DMS79 treated with DMSO at 0.1 percent for 48 hours (cell line): ENCODE results near the gene SERAC1.

Experiments
- DNase-seq: peaks from one replicate; lab custom pipeline; 2025; lab: John Stamatoyannopoulos, UW

Gene SERAC1

DNA sequence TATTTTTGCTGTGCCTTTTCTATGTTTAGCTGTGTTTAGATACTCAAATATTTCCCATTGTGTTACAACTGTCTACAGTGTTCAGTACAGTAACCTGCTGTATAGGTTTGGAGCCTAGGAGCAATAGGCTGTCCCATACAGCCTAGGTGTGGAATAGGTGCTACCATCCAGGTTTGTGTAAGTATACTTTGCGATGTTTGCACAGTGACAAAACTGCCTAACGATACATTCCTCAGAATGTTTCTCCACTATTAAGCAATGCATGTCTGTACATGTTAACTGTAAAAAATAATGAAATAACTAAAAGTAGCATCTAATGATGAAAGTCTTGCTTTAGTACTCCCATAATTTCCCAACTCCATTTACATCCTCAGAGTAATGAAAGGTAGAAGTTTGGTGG, 46.0 kb downstream of the SERAC1 start:
- no peak for DNase-seq

DNA sequence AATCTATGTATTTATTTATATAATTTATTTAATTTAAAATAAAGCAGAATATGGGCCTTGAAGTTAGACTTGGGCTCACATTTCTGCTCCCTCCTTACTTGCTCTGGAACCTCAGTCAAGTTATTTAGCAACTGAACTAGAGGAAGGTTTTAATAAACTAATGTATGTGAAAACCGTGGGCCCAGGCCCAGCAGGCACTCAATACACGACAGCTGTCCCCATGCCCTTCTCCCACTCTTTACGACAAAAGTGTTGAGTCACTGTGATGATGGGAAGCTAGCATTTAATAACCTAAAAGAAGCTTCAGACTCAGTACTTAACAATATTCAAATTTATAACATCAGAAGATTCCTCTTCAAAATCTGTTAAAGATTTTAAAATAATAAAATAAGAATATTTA, 46.7 kb downstream of the SERAC1 start:
- DNase-seq: no peak

DNA sequence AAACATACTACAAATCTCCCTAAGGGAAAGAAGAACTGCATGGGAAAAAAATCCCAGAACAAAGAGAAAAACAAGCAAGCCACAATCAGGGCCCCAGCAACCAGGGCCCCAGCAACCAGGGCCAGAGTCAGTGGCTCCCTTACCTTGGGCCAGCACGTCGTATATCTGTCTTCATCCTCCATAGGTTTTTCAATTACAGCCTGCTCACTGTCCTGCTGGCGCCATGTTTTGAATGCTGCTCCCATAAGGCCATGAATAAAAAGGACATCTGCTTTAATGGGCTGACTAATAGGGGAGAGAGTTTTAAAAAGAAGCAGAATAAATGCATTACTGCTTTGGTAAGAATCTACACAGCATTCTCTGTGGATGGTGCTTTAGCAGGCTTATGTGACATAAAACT, 49.2 kb downstream of the SERAC1 start:
- no peak for DNase-seq

DNA sequence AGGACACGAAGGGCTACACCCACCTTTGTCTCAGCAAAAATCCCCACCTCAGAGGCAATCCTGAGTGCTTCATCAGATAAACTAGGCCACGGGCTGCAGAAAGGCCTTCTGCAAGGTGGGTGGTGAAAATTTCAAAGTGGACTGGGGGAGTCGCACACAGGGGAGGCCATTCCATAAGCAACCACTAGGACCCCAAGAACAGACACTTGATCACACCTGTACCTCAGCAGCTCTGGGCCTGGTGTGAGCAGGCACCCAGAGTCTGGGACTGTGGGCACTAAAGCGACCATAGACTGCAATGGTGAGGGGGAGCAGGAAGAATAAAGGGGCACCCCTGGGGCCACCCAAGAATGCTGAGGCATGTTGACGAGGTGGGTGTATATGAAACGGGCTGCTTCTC, 52.6 kb downstream of the SERAC1 start:
- DNase-seq: no peak

DNA sequence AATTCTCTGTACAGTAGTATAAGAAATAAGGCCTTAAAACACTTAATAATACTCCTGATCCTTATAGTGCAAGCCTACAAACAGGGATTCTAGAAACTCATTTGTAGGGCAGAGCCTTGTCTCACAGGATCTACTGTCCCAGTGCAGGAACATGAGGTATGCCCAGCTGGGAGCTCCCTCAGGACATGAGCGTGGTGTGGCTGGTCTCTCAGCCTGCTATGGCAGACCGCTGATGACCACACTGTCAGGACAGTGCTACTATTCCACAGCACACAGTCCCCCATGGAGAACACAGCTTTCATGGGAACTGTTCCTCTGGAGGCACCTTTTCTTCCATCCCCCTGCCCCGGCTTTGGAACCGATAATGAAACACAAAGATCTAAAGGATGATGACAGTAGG, 53.0 kb downstream of the SERAC1 start:
- DNase-seq: no peak

DNA sequence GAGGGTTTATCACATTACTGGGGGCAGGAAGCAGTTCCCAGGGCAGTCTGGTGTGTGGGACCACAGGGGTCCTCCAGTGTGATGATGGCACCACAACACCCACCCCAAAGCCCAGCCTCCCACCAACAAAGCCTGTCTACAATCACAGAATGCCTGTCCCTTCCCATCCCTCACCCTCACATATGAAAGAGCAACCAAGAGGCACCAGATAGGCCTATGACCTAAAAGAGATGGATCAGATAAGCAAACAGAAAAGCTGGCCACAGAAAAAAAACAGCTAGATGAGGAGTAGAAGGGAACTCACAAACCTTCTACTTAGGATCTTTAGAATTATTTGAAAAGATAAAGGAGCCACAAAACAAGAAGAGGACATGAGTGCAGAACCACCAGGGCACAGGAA, 54.3 kb downstream of the SERAC1 start:
- DNase-seq: no peak

DNA sequence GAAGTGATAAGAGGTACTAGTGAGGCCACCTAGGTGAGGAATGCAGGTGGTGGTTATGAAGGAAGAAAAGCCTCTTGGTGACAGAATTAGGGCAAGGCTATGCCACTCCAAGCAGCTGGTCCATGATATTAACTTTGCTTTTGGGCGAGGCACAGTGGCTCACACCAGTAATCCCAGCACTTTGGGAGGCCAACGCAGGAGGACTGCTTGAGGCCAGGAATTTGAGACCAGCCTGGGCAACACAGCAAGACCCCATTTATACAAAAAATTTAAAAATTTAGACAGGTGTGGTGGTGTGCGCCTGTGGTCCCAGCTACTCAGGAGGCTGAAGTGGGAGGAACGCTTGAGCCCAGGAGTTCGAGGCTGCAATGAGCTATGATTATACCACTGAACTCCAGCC, 56.1 kb downstream of the SERAC1 start:
- no peak for DNase-seq

DNA sequence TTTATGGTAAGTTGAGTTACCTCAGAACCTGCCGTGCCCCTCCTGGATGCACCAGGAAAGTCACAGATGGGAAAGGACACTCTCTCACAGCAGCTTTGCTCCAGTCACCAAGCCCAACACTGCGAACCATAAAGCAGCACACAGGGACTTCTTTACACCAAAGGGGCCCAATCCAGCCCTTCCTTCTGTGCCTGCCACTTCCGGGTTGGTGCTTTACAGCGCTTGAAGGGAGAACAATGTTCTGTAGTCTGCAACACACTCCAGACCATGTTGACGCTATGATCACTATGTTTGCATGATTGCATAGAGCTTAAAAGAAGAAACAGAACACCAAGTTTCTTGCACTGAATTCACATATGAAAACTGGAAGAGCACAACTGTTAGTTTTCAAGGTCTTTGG, 57.1 kb downstream of the SERAC1 start:
- DNase-seq: no peak

DNA sequence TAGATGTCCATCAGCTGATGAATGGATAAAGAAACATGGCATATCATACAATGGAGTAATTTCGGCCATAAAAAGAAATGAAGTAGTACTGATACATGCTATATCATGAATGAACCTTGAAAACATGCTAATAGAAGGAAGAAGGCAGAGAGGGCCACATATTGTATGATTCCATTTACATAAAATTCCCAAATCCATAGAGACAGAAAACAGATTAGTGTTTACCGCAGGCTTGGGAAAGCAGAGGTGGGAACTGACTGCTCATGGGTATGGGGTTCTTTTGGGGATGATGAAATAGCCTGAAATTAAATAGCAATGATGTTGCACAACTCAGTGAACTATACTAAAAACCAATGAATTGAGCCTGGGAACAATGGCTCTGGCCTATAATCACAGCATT, 58.3 kb downstream of the SERAC1 start:
- DNase-seq: no peak

DNA sequence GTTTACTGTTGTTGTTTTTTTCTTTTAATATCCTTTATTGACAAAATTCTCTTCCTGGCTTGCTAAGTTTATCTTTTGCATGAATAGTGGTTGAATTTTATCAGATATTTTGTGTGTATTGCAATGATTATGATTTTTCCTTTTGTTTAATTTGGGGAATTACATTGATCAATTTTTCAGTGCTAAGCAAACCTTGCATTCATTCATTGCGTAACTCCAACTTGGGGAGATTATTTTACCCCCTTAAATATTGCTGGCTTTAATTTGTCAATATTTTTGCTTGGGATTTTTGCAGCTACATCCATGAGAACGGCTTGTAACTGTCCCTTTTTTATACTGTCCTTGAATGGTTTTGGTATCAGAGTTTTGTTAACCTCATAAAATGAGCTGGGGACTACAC, 63.4 kb downstream of the SERAC1 start:
- no peak for DNase-seq

DNA sequence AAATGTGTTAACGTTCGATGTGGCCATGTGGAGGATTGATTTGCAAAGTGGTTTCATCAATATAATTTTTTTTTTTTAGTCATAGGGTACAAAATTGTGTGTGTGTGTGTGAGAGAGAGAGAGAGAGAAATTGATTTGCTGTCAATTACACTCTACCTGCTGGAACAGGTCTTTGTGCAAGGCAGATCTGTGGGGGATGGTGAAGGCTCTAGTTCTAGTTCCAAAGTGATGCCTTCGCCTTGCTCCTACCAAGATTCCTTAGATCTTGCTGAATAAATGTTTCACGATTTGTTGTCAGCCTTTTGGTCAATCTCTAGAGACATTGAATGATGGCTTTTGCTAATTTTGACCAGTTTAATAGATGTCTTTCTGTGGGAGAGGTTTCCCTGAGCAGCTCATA, 64.8 kb downstream of the SERAC1 start:
- no peak for DNase-seq

DNA sequence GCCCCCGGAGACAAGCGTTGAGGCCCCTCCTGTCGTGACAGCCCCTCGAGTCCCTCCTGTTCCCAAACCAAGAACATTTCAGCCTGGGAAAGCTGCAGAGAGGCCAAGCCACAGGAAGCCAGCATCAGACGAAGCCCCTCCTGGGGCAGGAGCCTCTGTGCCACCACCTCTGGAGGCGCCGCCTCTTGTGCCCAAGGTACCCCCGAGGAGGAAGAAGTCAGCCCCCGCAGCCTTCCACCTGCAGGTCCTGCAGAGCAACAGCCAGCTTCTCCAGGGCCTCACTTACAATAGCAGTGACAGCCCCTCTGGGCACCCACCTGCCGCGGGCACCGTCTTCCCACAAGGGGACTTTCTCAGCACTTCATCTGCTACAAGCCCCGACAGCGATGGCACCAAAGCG, 72.4 kb downstream of the SERAC1 start:
- no peak for DNase-seq

DNA sequence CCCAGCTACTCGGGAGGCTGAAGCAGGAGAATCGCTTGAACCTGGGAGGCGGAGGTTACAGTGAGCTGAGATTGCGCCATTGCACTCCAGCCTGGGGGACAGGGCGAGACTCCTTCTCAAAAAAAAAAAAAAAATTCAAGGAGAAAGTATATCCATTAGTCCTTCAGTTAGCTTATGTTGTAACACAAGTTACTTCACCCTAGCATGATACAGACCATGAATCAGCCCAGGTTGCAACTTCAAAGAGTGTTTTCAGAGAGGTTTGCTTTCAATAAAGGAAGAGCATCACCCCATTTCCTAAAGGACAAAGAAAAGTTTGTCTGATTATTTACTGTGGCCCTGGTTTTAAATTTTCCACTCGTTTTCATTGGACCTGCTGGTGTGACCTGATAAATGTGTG, 73.0 kb downstream of the SERAC1 start:
- DNase-seq: no peak

DNA sequence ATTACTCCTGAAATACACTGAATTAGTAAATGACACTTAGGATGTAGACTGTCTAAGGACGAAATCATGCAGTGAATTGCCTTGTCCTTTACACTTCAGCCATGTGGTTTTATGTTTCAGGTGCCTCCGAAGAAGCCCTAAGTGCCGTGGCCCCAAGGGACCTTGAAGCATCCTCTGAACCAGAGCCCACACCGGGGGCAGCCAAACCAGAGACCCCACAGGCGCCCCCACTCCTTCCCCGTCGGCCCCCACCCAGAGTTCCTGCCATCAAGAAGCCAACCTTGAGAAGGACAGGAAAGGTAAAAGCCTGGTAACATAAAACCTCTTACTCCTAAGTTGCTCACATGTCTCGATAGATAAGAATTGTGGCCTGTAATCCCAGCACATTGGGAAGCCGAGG, 75.3 kb downstream of the SERAC1 start:
- no peak for DNase-seq

DNA sequence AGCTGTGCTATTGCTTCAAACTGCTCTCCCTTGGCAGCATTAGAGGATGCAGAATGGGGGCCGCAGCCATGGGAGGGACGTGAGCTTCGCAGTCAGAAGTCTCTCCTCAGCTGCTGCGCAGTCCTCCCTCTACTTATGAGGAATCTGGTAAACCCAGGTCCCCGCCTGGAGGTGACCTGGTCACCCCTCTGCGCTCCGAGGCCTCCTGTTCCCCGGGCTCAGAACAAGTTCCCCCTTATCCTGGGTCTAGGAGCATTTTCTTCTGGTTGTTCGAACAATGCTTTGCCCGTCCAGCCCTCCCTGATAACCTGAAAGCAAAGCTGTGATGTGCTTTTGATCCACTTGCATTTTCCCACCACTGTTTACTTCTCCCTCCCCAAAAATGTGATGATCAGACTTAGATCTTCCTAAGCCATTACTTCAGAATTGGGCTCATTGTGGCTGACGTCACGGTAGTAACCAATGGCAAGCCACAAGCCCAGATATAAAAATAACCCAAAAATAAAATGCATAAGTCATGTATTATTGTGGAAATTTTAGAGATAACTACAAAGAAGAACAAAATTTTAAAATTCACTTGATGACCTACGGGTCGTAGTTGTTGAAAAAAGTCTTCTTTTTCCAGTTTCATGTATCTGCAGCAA, 80.7 kb downstream of the SERAC1 start:
- DNase-seq: no peak

DNA sequence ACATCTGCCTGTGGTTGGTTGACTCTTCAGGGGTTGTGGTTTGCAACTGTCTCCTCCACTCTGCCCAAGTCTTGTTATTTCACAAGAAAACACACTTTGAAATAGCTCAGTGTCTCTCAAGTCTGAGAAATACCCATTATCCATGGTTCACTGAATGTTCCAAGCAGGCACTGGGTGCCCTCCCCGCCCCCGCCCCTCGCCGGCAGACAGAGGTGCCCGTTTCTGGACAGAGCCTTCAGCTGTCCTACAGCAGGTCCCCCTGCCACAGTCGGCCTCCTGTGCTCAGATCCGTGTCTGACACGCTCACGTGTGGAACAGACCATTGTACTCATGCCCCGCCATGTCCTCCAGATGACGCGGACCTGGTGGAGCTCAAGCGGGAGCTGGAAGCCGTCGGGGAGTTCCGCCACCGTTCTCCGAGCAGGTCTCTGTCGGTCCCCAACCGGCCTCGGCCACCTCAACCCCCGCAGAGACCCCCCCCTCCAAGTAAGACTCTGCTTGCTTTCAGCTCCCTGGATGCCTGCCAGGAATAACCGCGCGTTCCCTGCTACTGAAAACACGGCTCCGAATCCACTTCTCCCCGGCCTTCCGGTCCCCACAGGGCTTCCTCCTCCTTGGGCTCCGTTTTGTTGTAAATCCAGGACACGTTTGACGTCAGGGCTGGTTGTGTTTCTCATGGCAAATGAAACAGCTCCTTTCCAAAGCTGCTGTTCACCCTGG, 81.4 kb downstream of the SERAC1 start:
- DNase-seq: peak; percentile 48

DNA sequence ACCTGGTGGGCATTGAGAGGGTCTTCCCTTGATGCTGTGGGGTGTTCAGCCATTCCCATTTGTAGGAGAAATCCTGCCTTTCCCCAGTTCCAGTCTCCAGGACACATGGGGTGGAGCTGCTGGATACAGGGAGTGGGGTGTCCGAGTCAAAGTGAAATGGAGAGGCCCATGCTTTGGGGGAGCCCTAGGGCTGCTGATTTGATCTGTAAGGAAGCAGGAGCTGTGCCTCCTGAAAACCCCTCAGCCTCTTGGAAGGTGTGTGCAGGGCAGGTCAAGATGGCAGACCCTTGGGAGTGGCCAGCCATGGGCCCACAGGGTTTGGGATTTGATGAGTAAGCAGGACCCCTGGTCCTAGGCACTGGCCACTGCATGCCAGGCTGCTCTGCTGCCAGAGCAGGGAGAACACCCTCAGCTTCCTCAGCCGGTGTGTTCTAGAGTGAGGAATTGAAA, 82.0 kb downstream of the SERAC1 start:
- DNase-seq: no peak

DNA sequence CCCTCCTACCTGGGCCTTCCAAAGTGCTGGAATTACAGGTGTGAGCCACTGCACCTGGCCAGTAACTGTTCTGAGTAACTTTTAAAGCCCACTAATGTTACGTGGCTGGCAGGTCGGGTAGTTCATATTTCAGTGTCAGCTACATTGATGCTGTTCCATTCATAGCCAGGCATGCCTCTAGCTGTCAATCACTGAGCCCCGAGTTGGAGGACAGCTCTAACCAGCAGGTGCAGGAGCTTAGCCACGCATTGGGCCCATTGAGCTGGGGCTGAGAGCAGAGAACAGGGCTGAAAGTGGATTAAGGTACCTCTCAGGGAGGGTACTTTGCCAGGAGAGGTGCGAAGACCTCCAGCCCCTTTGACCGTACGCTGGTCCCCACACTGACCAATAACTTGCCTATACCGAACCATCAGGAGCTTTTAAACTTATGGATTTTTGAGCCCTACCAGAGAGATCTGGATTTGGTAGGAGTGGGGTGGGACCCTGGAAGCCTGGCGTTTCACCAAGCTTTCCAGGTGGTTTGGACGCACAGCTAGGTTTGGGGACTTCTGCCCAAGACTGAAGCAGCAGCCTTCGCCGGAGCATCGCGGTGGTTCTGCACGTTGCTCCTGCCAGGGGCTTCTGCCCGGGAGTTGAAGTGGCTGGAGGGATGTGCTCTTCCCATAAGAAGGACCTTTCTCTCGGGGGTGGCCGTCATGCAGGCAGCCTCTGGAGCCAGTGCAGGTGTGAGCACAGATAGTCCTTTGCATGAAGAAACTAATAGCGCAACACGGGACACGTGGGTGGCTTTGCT, 82.6 kb downstream of the SERAC1 start:
- DNase-seq: no peak

DNA sequence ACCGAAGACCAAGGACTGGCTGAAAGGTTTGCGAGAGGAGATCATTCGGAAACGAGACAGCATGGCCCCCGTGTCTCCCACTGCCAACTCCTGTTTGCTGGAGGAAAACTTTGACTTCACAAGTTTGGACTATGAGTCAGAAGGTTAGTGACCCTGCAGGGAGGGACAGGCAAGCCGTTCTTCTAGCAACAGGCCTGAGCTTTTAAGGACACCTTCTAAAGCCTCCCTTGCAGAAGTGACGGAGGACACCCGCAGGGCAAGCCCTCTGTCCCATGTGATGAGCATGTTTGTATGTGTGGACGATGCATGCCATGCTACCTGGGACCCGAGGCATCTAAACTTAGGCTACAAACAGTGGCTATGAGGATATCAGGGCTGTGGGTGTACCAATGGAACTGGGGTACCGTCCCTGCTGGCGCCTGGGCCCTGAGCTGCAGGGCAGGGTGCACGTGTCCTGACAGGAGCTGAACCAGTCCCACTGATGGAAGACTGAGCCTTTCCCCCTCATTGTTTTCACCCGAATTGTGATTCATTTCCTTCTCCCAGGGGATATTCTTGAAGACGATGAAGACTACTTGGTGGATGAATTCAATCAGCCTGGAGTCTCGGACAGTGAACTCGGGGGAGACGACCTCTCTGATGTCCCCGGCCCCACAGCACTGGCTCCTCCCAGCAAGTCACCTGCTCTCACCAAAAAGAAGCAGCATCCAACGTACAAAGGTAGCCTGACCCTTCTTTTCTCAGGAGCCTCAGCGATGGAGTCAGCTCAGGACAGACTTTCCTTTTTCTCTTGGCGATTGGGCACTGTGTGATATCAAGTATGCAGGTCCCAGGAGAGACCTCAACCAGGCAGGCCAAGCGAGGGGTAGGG, 84.4 kb downstream of the SERAC1 start:
- no peak for DNase-seq

DNA sequence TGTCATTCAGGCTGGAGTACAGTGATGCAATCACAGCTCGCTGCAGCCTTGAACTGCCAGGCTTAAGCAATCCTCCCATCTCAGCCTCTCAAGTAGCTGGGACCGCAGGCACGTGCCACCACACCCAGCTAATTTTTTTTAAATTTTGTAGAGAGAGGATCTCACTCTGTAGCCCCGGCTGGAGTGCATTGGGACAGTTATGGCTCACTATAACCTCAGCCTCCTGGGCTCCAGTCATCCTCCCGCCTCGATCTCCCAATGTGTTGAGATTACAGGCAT, 86.5 kb downstream of the SERAC1 start:
- no peak for DNase-seq

DNA sequence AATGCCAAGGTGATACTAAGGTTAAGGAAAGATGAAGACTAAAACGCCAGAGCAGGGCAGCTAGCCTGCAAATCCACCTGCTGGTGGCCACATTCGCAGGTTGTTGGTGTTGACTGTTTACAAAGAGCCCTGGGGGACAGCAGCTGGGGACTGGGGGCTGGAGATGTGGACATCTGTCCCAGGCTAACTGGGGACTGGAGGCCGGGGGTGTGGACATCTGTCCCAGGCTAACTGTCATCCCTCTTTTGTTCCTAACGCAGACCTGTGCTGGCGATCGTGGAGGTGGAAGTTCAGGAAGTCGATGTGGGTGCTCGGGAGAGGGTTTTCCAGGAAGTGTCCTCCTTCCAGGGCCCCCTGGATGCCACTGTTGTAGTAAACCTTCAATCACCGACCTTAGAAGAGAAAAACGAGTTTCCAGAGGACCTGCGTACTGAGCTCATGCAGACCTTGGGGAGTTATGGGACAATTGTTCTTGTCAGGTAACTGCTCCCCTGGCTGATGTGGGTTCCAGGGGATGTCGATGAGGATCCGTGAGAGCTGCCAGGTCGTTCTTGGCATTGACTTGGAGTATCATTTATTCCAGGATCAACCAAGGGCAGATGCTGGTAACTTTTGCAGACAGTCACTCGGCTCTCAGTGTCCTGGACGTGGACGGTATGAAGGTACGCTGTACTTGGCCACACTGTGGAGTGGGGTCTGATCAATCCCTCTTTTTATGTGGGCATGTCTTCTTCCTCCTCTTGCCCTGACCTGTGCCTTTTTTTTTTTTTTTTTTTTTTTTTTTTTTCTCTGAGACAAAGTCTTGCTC, 87.0 kb downstream of the SERAC1 start:
- DNase-seq: no peak

DNA sequence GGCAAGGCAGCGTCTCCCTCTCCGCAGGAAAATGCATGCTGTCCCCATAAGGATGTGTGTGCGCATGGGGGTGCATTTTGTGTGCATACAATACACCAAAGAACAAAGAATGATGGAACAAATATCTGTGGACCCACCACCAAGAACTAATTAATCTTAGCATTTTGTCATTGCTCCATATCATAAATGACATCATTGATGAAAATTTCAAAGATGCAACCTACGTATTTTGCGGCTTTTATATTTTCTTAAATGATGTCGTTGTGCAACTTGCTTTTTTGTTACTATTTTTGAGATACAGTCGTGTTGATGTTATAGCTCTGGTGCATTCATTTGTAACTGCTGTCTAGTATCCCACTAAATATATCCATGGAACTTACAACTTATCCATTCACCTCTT, 89.7 kb downstream of the SERAC1 start:
- DNase-seq: no peak
